Thyroid gland (tissue), 4 donors: Measurements from ENCODE around the gene ANTXRL. TPM values are rescaled to one million over a fixed set of nuclear protein-coding genes. Genes with fewer than 3 reads are reported as not detected.
"Not testable (repeated sequence)": the region's sequence is repeated elsewhere in the genome, so short reads cannot be mapped to it uniquely, and the experiment has no call there.

Source experiments
- DNase-seq, 2 donors: peaks; one replicate each; pipeline ENCODE4 v3.0.0-alpha.2; 2019
- H3K27ac ChIP-seq, 3 donors: fragments of 200-600 bp; sonication (generic); 1 replicate in 2 of 3; 2 replicates in 1 of 3; pipeline ENCODE4 v1.5.1; 2016 to 2019; ENCODE audit warnings: mild to moderate bottlenecking in 1 of 3, moderate library complexity in 1 of 3
- H3K27me3 ChIP-seq: fragments of 200-600 bp; sonication (generic); one replicate; pipeline ENCODE4 v1.5.1; 2019
- H3K36me3 ChIP-seq, 2 donors: fragments of 200-600 bp; sonication (generic); one replicate each; pipeline ENCODE4 v1.5.1; 2016 to 2019
- H3K4me1 ChIP-seq, 2 donors: fragments of 200-600 bp; sonication (generic); one replicate each; pipeline ENCODE4 v1.5.1; 2017 to 2019
- H3K4me3 ChIP-seq, 3 donors: fragments of 200-600 bp; sonication (generic); replicated peaks in 1 of 3; 1 replicate in 2 of 3; 2 replicates in 1 of 3; pipeline ENCODE4 v1.5.1; 2016; ENCODE audit warnings: mild to moderate bottlenecking in 1 of 3
- H3K9me3 ChIP-seq: fragments of 200-600 bp; sonication (generic); one replicate; pipeline ENCODE4 v1.5.1; 2017
- POLR2A ChIP-seq, 2 donors: fragments of 450-650 bp; IDR thresholded peaks; one replicate each; pipeline ENCODE4 v1.6.1; 2017; ENCODE audit warnings: antibody characterized with exemption in 2 of 2, mild to moderate bottlenecking in 2 of 2, moderate library complexity in 1 of 2
- WGBS, 2 donors: methylation state at CpG; one replicate each; pipeline ENCODE4 v1.1.5; 2017; 5-methylcytosine and 5-hydroxymethylcytosine counted together
- intact Hi-C: fragments of 100-400 bp; cut with DNase I; formaldehyde crosslinking; loops from one replicate; pipeline ENCODE4 v1.15.1; 2023
- total RNA-seq, 4 donors: library from RNA; depleted of rRNA; stranded (reverse); fragments of >200 nt; gene quantifications; one replicate each; pipeline ENCODE4 v1.2.3, GENCODE V29; 2016
- TF ChIP-seq, protein P1 (sequence below), 6 experiments: fragments of 200-600 bp in 3 of 6; fragments of 450-650 bp in 3 of 6; sonication (generic) in 3 of 6; IDR thresholded peaks; one replicate each; pipeline ENCODE4 v1.5.1; 2016 to 2019; ENCODE audit warnings: antibody characterized with exemption in 6 of 6, mild to moderate bottlenecking in 2 of 6, inconsistent platforms in 1 of 6, moderate library complexity in 1 of 6

The ANTXRL gene
- total RNA-seq, 4 donors from 2014 or later, result not detected

DNA sequence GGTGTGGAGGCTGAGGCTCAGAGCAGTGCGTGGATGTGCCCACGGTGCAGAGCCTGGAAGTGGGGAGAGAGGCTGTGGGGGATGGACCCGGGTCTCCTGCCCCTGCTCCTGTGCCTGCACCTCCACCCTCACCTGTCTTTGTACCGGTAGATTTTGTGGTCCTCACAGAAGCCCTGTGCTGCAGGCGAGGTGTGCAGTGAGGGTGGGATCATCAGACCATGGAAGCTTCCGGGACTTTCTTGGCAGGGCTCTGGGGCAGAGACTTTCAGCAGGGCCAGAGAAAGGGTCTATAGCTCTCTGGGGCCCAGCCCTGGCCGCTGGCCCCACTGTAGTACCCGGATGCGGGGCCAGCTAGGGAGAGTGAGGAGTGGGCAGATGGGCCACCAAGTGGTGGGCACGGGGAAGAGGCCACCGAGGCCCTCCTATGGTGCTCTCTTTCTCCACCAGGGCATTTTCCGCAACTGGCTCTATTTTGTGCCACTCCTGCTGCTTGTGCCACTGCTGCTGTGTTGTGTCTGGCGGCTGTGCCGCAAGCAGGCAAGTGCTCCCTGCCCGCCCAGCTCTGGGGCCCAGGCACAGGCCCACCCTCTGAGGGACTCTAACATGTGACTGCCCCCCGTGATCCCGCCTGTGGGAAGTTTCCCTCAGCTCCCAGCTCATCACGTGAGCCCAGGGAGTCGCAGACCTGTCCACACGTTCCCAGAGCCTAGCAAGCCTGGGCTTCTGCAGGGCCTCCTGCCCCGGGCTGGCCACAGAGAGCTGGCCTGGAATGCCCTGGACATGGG, 22.1 kb downstream of the ANTXRL start:
- Histone ChIP-seq H3K27me3 (no peaks in the 10 kb centered on the region), H3K27ac (no peak overlapping the region), H3K36me3 (no peaks in the 10 kb centered on the region), H3K4me3 (no peak overlapping the region), H3K4me1 (no peaks in the 10 kb centered on the region), H3K9me3 (no peaks in the 10 kb centered on the region)
- intact Hi-C loops, result no loop called here
- no peak for DNase-seq
- WGBS, 2 donors, result 80 to 88% methylated on average over 12 to 18 of the region's 21 CpGs
- TF ChIP-seq POLR2A (IDR thresholded peaks at IDR 0.05), result no peak
- TF ChIP-seq, protein P1, sequence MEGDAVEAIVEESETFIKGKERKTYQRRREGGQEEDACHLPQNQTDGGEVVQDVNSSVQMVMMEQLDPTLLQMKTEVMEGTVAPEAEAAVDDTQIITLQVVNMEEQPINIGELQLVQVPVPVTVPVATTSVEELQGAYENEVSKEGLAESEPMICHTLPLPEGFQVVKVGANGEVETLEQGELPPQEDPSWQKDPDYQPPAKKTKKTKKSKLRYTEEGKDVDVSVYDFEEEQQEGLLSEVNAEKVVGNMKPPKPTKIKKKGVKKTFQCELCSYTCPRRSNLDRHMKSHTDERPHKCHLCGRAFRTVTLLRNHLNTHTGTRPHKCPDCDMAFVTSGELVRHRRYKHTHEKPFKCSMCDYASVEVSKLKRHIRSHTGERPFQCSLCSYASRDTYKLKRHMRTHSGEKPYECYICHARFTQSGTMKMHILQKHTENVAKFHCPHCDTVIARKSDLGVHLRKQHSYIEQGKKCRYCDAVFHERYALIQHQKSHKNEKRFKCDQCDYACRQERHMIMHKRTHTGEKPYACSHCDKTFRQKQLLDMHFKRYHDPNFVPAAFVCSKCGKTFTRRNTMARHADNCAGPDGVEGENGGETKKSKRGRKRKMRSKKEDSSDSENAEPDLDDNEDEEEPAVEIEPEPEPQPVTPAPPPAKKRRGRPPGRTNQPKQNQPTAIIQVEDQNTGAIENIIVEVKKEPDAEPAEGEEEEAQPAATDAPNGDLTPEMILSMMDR (IDR thresholded peaks at IDR 0.05), result no peak

DNA sequence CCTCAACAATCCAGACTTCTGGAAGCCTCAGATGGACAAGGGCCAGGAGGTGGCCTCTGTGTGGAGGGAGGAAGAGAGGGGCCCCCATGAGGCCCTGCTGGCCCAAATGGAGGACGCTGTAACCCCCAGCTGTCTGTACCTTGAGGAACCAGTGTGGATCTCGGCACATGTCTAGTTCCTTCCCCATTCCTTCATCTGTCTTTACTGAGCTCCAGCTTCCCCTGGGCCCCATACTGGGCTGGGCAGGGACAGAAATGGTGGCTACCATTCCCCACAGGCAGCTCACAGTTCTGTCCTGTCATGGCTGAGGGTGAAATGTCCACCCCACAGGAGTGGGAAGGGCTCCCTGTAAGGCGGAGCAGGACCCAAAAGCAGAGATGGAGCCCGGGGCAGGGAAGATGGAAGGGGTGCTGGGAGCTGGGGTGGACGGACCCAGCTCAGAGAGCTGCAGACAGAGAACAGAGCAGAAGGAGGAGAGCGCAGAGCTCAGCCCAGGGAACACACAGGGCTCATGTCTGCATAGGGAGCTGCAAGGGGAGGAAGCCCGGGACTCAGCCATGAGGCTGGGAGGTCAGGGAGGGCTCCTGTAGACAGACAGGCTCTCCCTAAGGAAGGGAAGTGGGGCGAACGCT, 22.8 kb downstream of the ANTXRL start:
- no peaks in the 10 kb centered on the region for H3K36me3 ChIP-seq
- H3K9me3 ChIP-seq, result no peaks in the 10 kb centered on the region
- intact Hi-C loops, result no loop called here
- DNase-seq, result no peak
- H3K27me3 ChIP-seq, result no peaks in the 10 kb centered on the region
- TF ChIP-seq, protein P1 (IDR thresholded peaks at IDR 0.05), result no peak
- TF ChIP-seq POLR2A (IDR thresholded peaks at IDR 0.05), result no peak
- no peak overlapping the region for H3K27ac ChIP-seq
- H3K4me1 ChIP-seq, result no peaks in the 10 kb centered on the region
- 92 to 93% methylated on average over 9 of the region's 9 CpGs for WGBS, 2 donors
- no peak overlapping the region for H3K4me3 ChIP-seq

DNA sequence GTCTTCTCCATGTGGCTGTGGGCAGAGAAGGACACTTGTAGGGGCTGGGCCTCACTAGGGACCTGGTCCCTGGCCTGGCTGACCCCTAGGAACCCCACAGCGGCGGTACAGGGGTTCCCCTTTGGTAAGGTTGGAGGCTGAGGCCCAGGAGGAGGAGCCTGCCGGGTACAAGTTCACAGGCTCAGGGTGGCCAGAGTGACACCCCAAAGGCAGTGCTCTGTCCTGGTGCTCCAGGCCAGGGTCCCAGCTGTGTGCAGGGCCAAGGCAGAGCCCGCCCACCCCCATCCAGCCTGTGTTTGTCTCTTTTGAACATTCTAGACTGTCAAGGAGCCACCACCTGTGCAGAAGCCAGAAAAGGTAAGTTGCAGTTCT, 23.3 kb downstream of the ANTXRL start:
- no peak for TF ChIP-seq POLR2A (IDR thresholded peaks at IDR 0.05)
- TF ChIP-seq, protein P1 (IDR thresholded peaks at IDR 0.05), result no peak
- no peaks in the 10 kb centered on the region for H3K9me3 ChIP-seq
- no peaks in the 10 kb centered on the region for H3K4me1 ChIP-seq
- intact Hi-C loops, result no loop called here
- DNase-seq, result no peak
- H3K36me3 ChIP-seq, result no peaks in the 10 kb centered on the region
- H3K4me3 ChIP-seq, result no peak overlapping the region
- no peaks in the 10 kb centered on the region for H3K27me3 ChIP-seq
- no peak overlapping the region for H3K27ac ChIP-seq
- WGBS, 2 donors, result 86 to 96% methylated on average over 4 of the region's 4 CpGs

DNA sequence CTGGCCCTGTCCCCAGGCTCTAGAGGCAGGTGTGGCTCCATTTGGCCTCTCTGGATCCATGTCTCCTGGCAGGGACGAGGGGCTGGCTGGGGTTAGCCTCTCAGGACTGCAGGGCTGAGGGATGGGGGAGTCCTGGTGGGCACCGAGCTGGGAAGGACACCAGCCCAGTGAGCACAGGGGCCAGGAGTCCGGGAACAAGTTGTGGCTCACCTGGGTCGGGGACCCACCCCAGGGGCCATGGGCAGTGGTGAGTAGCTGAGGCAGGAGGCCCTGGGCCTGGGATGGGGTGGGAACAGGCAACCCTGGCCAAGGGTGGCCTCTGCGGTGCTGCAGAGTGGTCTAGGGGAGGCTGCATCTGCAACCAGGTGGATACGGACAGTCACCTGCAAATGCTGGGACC, 24.1 kb downstream of the ANTXRL start:
- Histone ChIP-seq H3K36me3 (no peaks in the 10 kb centered on the region), H3K4me1 (peaks cover 0 to 5% of the 10 kb centered on the region in 2 donors), H3K27ac (no peak overlapping the region), H3K27me3 (no peaks in the 10 kb centered on the region), H3K4me3 (no peak overlapping the region), H3K9me3 (no peaks in the 10 kb centered on the region)
- TF ChIP-seq POLR2A (IDR thresholded peaks at IDR 0.05), result no peak
- TF ChIP-seq, protein P1 (IDR thresholded peaks at IDR 0.05), result no peak
- WGBS, 2 donors, result 75 to 88% methylated on average over 4 to 5 of the region's 6 CpGs
- no peak for DNase-seq
- intact Hi-C loops, result no loop called here

DNA sequence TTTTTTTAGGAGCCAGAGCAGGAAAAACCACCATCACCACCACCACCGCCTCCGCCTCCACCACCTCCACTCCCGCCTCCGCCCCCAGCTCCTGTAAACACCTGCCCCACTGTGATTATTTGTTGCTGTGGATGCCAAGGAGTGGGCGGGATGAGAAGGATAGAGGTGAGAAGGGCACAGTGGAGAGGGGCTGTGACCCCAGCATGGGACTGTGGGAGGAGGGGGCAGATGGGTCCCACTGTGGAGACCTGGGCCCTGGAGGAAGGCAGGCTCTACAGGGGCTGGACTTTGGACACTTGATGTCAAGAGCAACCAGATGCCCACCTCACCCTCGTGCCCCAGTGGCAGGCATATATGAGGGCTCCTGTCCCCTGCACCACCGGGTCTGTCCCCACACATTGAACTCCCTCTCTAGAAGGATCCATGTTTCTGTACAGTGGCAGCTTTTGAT, 24.7 kb downstream of the ANTXRL start:
- H3K27me3 ChIP-seq, result no peaks in the 10 kb centered on the region
- H3K9me3 ChIP-seq, result no peaks in the 10 kb centered on the region
- intact Hi-C loops, result no loop called here
- WGBS, 2 donors, result 93 to 94% methylated on average over 7 of the region's 7 CpGs
- no peak overlapping the region for H3K27ac ChIP-seq
- TF ChIP-seq, protein P1 (IDR thresholded peaks at IDR 0.05), result no peak
- TF ChIP-seq POLR2A (IDR thresholded peaks at IDR 0.05), result no peak
- DNase-seq, result no peak
- no peak overlapping the region for H3K4me3 ChIP-seq
- peaks cover 0 to 6% of the 10 kb centered on the region in 2 donors for H3K4me1 ChIP-seq
- H3K36me3 ChIP-seq, result no peaks in the 10 kb centered on the region

DNA sequence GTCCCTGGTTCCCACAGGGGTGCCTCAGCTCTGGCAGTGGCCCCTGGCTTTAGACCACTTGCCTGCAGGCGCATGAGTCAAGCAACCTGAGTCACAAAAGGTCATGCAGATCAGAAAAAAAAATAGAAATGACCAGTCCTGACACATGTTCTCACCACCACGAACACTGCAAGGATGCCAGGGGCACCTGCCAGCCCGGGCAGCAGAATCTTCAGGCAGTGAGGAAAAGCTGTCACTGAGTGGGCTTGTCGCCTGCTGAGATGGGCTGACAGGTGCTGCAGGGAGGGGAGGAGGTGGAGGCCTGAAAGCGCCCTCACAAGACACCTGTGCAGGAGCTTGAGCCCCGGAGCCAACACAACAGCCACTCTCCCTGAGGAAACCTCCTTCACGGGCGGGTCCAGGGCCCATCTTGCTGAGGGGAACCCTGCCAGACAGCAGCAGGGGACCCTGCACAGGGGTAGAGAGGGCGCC, 25.2 kb downstream of the ANTXRL start:
- 96 to 100% methylated on average over 1 to 4 of the region's 9 CpGs for WGBS, 2 donors
- H3K9me3 ChIP-seq, H3K27me3 ChIP-seq, DNase-seq, intact Hi-C loops, H3K4me1 ChIP-seq, H3K27ac ChIP-seq, H3K36me3 ChIP-seq, H3K4me3 ChIP-seq: not testable (repeated sequence)
